Activated T-cell treated with anti-CD3 and anti-CD28 coated beads, Interleukin-2, amount 50 U/mL, for 1 hour (primary cell): ENCODE results near the gene CDHR5.

Experiments used
- DNase-seq: peaks from one replicate; pipeline ENCODE4 v3.0.0-alpha.2; 2020

CDHR5 gene

DNA sequence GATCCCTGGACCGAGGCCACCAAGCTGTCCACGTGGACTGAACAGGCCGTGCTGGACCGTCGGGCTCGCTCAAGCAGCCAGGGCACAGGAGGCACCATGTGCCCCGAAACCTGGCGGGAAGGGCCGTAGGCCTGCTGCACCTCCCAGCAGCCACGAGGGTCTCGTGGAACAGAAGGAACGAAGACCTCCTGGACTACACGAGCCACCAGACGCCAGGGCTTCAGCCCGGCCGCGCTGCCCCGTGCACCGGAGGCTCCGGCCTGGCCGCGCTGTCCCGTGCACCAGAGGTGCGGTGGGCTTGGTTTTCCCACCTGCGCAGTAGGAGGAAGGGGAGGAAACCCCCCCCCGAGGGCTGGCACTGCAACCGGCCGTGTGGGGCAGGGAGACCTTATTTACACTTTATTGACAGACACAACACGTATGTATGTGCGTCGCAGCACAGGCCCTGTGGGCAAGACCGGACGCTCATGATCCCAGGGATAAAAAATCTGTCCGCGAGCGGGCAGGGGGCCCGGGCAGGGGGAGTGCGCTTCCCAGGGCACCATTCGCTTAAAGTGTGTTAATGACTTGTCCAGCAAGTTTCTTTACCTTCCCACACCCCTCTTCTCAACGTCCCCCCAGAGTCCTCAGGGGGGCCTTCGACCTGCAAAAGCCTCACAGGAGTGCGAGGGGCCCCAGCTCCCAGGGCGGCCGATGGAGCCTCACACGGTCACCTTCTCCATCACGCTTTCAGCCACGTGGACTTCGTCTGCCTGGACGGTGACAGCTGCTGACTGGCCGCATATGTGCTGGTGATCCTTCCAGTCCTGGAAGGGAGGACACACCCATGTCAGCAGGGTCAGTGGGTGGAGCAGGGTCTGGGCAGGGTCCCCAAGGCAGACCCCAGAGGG lies 19.3 kb upstream of the CDHR5 start:
- no peak for DNase-seq

- no peak for DNase-seq
Observed at GRCh38 chr11:643366-643765, 18.6 kb upstream of the CDHR5 start.

- no peak for DNase-seq
Observed at GRCh38 chr11:641806-642370, 17.1 kb upstream of the CDHR5 start.

GRCh38 chr11:640021-640706 lies 15.4 kb upstream of the CDHR5 start:
- no peak for DNase-seq

DNA sequence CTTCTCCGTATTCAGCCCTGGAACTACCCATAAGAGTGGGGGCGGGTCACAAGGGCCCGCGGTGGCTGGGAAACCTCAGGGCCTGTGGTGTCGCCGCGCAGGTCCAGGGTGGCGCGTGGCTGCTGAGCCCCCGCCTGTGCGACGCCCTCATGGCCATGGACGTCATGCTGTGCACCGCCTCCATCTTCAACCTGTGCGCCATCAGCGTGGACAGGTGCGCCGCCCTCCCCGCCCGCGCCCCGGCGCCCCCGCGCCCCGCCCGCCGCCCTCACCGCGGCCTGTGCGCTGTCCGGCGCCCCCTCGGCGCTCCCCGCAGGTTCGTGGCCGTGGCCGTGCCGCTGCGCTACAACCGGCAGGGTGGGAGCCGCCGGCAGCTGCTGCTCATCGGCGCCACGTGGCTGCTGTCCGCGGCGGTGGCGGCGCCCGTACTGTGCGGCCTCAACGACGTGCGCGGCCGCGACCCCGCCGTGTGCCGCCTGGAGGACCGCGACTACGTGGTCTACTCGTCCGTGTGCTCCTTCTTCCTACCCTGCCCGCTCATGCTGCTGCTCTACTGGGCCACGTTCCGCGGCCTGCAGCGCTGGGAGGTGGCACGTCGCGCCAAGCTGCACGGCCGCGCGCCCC lies 14.7 kb upstream of the CDHR5 start:
- DNase-seq = no peak

DNA sequence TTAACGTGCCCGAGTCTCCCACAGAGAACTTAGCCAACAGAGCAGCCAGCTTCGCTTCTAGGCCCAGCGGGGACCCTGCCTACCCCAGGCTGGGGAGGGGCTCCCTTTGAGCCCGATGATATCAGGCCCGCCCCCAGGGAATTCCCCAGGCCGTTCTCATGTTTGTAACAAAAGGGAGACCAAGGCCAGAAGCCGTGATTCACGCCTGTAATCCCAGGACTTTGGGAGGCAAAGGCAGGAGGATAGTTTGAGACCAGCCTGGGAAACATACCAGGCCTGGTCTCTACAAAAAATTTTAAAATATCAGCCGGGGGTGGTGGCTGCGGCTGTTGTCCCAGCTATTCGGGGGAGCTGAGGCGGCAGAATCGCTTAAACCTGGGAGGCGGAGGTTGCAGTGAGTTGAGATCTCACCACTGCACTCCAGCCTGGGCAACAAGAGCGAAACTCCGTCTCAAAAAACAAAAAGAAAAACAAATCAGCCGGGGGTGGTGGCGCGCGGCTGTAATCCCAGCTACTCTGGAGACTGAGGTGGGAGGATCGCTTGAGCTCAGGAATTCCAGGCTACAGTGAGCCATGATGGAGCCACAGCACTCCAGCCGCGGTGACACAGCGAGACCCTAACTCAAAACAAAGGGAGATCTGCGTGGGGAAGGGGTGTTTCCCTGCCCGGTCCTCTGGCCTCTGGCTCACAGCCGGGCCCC lies 14.0 kb upstream of the CDHR5 start:
- DNase-seq = no peak

- DNase-seq = no peak
Observed at GRCh38 chr11:637593-638521, 13.1 kb upstream of the CDHR5 start.

DNA sequence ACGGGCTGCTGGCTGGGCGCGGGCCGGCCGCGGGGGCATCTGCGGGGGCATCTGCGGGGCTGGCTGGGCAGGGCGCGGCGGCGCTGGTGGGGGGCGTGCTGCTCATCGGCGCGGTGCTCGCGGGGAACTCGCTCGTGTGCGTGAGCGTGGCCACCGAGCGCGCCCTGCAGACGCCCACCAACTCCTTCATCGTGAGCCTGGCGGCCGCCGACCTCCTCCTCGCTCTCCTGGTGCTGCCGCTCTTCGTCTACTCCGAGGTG lies 12.5 kb upstream of the CDHR5 start:
- no peak for DNase-seq

- DNase-seq = no peak
Observed at GRCh38 chr11:636511-637332, 12.0 kb upstream of the CDHR5 start, which contains the start of gene DRD4. Gene DRD4 (plus strand): TSS chr11:637269. CDS start chr11:637305, 36 bp downstream.

GRCh38 chr11:635945-636510 lies 11.3 kb upstream of the CDHR5 start:
- DNase-seq = no peak

DNA sequence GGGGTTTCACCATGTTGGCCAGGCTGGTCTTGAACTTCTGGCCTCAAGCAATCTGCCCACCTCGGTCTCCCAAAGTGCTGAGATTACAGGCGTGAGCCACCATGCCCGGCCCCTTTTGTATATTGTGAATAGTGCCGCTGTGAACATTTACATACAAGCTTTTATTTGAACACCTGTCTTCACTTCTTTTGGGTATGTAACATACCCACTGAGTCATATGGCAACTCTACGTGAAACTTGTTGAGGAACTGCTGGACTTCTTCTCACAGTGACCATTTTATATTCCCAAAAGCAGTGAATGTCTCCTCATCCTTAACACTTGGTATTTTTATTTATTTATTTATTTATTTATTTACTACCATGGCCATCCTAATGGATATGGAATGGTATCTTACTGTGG lies 6.1 kb upstream of the CDHR5 start:
- DNase-seq = no peak

- DNase-seq = no peak
Observed at GRCh38 chr11:629237-629583, 4.5 kb upstream of the CDHR5 start.

GRCh38 chr11:628056-628455 lies 3.3 kb upstream of the CDHR5 start:
- DNase-seq = no peak

GRCh38 chr11:627308-627576 lies 2.5 kb upstream of the CDHR5 start:
- no peak for DNase-seq

DNA sequence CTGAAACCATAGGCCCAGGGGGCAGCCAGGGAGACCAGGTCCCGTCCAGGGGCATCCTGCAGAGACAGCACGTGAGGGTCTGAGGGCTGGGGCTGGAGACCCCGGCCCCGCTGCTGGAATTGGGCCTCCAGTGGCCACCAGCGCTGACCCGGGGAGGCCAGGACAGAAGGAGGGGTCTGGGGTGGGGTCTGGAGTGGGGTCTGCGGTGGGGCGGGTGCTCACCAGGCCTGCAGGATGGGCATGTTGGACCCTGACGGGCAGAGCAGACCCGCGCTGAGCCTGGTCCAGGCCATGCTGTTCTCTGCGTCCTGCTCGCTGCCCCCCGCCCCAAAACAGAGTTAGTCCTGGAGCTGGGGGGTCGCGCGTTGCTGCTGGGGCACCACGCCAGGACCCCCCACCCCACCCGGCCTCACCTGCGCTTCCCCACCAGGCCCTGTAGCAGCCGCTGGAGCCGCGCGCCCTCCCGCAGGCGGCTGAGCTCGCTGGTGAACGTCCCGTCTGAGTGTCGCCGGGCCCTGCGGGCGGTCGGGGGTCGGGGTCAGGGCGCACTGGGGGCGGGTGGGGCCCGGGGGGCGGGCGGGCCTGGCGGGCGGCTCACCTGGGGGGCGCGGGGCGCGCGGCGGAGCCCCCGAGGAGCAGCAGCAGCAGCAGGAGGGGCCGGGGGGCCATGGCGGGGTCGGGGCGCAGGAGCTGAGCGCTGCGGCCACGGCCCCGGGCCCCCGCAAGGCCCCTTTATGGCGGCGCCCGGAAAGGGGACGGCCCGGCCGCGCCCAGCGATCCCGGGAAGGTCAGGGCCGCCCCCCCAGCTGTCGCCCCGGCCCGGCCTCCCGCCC lies 1.9 kb upstream of the CDHR5 start, which contains the start of gene SCT:
Gene SCT (minus strand): TSS at position 707 of the 833 bp plus-strand sequence. CDS start 38 bp downstream, at position 669.
- no peak for DNase-seq

- DNase-seq = no peak
Observed at GRCh38 chr11:625636-626268, 997 bp upstream of the CDHR5 start.

GRCh38 chr11:623999-624704 lies 603 bp downstream of the CDHR5 start:
- DNase-seq = no peak

- DNase-seq = no peak
Observed at GRCh38 chr11:623349-623869, 1.3 kb downstream of the CDHR5 start.

DNA sequence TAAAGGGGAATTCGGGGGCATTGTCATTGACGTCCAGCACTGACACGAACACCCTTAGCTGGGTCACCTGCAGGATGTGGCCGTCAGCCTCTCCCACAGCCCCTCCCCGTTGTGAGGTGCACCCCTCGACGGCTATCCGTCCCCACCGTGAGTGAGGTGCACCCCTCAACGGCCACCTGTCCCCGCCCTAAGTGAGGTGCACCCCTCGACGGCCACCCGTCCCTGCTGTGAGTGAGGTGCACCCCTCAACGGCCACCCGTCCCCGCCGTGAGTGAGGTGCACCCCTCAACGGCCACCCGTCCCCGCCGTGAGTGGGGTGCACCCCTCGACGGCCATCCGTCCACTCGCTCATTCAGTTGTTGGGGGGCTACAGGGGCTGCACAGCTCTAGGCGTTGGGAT lies 2.9 kb downstream of the CDHR5 start:
- no peak for DNase-seq
